ENCODE results near the gene EPN1.

The EPN1 gene

DNA sequence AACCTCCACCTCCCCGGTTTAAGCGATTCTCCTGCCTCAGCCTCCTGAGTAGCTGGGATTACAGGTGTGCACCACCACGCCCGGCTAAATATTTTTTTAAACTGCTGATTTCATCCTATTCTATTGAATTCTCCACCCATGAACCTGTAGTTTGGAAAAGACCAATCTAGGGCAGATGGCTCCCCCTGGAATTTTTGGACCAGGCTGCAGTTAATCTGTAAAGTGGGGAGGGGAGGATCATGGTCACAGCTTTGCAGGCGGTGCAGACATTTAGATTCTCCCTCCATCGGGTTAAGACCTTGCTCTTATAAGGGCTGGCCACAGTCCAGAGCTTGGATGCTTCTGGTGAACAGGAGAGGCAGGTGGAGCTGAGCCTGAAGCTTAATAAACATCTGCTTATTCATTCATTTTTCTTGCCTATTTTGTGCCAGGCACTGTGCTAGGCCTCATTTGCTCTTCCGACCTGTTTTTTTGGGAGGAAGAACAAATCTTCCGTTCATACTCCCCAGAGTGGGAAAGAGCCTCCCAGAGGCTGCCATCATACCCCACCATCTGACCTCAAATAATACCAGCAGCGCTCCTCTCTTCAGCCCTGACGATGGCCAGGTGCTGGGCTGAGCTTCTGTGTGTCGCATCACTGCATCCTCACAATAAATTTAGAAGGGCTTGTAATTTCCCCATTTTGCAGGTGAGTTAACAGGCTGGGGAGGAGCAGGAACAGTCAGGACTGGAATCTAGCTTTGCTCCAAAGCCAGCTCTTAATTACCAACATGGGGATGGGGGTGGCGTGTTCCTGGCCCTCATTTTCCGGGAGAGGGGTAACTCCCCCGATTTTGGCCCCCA lies 27.9 kb upstream of the EPN1 start:
- DNase-seq: no peak

DNA sequence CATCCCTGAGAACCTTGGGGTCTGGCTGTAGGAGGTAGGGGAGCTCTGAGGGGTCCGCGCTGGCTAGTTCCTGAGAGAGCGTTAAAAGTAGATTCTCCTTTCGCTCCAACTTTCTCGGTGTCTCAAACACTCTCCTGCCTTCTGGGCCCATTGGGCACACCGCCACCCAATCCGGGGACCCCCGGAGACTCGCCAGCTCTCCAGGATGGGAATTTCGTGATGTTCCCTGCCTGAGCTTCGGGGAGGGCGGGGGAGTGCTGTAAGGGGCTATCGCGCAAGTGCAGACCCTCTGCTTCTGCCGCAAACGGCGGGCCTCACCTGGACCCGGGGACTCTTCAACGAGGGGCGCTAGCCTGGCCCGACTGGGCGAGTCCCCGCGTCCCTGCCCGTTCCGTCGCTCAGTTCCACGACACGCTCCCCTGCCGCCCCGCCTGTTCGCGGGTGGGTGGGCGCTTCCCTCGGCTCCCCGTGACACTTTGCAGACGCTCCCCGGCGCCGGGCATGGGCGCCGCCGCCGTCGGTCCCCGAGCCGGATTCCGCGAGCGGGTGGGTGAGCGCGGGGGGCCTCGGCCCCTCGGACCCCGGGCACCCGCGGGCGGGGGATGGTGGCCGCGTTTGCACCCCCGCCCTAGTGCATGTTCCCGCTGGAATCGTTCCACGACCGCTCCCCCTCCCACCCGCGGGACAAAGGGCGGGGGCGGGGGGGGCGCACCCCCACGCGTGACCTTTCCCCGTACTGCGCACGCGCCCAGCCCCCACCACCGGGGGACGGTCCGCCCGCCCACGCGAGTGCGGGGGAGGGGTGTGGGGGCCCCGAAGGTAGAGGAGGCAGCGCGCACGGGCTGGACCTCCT lies 27.1 kb upstream of the EPN1 start, which contains the start of gene CCDC106:
Gene CCDC106, plus strand, starts transcription at position 481 of the 853 bp plus-strand sequence. CDS start 835 bp downstream, outside the sequence.
- DNase-seq: peak; percentile 17 to 22

DNA sequence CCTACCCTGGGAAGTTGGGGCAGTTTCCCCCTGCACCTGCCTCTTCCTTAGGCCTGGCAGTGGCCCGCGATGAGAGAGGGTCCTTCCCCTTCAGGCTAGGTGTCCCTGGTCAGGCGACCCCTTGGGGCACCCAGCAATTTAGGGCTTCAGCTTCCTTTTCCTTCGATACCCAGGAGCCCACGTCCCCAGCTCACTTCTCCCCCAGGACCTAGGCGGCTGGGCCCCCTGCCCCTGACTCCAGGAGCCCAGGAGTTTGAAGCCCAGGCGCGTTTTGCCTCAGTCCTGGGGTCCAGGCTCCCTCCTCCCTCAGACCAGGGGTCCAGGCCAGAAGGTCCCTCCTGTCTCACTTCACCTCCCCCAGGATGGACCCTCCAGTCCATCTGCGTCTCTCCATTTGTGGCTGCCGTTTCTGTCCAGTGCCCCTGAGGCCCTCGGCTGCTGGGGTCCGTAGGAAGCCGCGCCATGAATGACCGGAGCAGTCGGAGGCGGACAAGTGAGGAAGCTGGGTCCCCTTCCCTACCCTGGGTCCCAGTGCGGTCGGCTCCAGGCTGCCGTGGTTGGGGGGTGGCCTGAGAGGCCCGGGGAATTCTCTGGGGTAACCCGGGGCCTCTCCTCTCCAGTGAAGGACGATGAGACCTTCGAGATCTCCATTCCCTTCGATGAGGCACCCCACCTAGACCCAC lies 26.3 kb upstream of the EPN1 start:
- DNase-seq: no peak

DNA sequence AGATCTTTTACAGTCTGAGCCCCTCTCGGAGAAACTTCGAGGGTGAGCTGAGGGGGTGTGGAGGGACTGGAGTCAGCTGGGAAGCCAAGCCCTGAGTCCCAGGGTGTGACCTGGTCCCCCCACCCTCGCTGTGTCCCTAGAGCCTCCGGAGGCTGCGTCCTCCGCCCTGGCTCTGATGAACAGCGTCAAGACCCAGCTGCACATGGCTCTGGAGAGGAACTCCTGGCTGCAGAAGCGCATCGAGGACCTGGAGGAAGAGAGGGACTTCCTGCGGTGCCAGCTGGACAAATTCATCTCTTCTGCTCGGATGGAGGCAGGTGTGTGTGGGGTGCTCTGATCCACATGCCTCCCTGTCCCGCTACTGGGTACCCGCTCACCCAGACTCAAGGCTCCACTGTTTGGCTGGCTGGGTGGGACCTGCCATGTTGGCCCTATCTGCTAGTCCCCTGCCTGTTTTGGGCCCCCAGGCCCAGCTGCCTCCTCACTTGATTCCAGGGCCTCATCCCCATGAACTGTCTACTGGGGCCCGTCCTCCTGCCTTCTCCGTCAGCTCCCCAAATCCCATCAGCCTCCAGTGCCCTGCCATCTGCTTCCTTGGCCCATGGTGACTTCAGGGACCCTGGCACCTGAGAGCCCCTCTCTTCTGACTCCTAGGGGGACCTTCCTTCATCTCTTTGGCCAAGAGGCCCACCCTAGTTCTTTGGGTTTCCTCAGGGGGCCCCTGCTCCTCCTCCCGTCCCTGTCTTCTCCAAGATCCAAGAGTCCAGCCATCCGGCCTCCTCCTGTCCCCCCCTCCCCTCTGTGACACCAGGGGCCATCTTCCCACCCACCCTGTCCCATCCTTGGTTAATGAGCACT lies 25.5 kb upstream of the EPN1 start:
- DNase-seq: no peak

DNA sequence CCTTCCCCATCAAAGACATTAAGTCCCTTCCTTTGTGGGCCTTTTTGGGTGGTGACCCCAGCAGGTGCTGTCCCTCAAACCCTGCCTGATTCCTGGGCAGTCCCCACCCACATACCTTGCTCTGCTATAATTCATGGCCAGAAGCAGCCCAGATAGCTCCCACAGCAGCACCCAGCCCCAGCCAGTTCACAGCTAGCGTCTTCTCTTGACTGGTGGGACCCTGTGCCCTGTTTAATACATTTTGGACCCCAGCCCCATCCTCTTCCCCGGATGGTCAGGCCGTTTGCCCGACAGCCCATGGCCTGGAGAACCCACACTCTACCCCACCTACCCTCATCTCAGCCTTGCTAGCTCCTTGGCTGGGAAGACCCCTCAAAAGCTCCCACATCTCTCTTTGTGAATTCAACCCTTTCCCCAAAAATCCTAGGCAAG lies 24.9 kb upstream of the EPN1 start:
- no peak for DNase-seq

DNA sequence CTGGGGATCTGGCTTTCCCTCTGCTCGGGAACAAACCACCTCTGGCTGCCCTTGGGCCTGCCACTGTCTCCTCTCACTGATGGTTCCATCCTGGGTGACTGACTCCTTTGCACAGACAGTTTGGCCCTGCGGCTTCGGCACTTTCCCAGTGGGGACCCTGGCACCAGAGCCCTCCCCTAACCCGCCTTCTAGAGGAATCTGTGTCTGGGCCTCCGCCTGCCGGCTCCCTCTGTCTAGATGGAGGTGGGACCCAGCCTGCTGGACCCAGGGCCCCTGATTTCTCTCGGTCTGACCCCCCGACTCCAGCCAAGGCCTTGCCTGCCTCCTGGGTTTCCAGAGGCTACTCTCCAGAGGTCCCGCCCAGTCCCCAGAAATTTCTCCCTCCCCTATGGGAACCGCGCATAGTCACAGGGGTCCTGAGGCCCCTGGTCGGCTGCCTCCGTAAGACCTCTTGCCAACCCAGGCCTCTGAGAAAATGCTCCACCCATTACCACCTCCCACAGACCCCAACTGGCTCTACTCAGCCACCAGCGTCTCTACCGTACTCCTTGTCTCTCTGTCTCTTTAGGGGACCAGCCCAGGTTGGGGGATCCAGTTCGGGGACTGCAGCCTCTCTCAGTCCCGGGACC lies 24.3 kb upstream of the EPN1 start:
- DNase-seq: no peak

DNA sequence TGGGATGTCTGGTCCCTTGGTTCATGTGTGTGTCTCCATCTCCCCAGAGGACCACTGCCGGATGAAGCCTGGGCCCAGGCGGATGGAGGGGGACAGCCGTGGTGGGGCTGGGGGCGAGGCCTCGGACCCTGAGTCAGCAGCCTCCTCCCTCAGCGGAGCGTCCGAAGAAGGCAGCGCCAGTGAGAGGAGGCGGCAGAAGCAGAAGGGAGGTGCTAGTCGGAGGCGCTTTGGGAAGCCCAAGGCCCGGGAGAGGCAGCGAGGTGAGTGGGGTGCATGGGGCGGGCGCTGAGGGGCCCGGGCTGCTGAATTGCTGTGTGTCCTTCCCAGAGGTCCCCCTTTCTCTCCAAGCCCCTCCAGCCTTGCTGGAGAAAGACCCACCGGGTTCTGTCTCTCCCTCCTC lies 23.8 kb upstream of the EPN1 start:
- no peak for DNase-seq

DNA sequence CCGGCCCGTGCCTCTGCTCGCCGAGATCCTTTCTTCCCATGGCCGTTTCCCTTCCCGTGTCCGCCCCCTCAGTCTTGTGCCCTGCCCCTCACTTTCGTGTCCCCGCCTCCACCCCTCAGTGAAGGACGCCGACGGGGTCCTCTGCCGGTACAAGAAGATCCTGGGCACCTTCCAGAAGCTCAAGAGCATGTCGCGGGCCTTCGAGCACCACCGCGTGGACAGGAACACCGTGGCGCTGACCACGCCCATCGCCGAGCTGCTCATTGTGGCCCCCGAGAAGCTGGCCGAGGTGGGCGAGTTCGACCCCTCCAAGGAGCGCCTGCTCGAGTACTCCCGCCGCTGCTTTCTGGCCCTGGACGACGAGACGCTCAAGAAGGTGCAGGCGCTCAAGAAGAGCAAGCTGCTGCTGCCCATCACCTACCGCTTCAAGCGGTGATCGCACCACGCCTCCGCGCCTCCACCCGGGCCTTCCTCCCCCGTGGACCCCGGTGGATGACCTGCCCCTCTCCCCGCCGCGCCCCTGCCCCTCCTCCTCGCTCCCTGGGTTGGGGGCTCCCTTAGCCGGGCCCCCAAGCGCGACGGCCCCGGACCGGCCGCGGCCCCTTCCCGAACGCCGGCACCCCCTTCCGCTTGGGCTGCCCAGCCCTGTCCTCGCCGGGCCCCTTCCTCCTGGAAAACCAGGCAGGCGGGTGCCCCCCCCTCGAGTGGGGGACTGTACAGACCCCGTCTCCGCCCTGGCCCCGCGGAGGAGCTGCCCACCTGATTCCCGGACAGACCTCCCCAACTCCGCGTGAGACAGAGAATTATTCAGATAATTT lies 22.5 kb upstream of the EPN1 start:
- DNase-seq: no peak

DNA sequence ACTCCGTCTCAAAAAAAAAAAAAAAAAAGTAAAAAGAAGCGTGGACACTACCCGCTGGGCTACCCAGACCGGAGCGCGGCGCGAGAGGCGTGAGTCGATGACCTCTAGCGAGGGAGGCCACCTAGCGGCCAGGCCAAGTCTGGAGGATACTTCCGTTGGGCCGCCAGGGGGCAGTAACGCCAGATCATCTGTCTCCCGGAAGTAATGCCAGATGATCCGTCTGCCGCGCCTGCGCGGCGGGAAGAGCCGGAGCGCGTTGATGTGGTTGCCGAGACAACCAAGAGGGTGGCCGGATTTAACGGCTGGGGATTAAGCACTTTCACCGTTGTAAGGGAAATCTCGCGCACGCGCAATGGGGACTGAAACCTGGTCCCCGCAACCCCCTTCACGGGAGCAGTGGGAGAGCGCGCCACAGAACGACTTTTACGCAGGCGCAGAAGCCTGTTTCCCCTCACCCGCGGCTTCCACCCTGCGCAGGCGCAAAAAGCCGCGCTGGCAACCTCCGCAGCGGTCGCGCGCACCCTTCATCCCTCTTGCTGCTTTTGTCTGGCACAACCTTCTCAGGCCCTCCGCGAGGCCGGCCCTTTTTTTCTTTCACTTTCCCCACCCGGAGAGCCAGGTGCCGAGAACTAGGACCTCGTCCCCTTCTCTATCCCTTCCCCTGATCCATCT lies 21.2 kb upstream of the EPN1 start:
- peak; percentile 95 to 96 for DNase-seq

DNA sequence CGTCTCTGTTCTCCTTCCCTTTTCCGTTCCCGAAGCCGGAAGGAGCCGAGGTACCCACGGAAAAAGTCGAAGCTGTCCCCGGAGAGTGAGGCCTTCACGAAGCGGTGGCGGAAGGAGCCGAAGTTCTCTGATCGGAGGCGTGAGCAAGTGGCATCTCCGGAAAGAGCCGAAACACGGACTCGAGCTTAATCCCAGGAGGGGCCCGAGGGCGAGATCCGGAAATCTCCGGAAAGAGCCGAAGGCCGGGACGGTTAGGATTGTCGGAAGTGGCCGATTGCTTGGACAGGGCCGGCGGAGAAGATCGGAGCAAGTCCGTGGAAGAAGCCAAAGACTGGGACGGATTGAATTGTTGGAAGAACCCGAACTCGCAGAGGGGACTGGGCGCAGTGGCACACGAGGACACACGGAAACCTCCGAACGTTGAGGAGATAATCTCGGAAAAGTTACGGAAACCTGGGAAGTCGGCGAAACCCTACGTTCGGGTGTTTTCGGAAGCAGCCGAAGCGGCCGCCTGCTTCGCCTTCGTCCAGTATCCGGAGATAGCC lies 20.6 kb upstream of the EPN1 start:
- peak; percentile 96 to 97 for DNase-seq

DNA sequence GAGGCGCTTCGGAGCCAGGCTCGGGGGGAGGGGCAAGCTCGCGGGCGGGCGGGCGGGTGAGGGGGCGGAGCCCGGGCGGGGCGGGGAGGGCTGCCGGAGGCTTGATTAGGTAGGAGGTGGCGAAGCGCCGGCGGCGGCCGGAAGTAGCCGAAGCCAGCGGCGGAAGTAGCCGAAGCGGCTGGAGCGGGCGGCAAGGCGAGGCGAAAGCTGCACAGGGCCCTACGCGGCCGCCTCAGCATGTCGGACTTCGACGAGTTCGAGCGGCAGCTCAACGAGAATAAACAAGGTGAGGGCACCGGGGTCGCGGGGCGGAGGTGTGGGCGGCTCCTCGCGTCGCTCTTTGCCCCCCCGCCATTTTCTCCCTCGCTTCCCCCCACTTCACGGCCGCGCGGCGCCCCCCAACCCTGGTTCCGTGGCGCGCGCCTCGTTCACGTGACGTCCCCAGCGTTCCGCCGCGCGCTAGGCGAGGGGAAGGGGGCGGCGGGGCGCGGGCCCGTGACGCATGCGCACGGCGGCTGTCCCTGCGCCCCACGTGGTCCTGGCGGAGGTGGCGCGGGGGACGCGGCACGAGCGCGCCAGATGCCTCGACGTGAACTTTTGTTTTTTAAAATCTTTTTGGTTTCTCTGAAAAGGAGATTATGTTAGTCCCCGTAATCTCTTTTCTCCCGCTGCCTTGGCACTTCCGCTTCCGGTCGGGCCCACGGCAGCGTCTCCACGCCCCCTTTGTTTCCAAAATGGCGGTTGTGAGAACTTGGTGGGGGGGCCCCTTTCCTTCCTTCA lies 20.0 kb upstream of the EPN1 start, which contains the start of gene U2AF2:
Gene U2AF2, plus strand, starts transcription at position 168 of the 780 bp plus-strand sequence. Its CDS starts 70 bp downstream, at position 238.
- DNase-seq: peak; percentile 91 to 92

DNA sequence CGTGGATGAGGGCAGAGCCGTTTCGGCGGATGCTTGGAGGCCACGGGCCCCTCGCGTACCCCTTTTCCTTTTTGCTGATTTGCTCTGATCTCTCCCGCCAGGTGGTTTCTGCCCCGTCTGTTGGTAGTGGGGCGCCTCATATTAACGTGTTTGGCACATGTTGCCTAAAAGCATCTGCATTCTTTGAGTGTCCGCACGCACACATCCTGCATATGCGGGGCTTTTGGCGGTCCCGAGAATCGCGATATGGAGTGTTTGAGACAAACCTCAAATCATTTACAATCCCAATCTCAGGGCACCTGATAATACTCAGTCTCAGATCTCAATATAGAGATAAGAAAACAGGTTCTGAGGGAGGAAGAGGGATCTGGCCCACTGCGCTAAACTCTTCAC lies 19.4 kb upstream of the EPN1 start:
- no peak for DNase-seq

DNA sequence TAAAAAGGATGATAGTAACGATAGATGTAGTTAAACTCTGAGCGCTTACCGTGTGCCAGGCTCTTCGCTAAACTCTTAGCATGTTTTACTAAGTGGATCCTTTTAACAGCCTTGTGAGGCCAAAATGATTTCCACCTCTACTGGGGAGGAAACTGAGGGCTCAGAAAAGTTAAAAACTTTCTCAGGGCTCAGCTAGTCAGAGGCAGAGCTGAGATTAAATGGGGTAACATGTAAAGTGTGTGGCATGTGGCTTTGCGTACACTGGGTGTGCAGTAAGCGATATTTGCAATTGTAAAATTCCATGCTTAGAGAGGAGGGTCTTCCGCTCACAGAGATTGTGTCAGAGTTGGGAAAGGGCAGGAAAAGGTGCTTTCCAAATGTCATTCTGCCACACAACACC lies 18.5 kb upstream of the EPN1 start:
- DNase-seq: no peak

DNA sequence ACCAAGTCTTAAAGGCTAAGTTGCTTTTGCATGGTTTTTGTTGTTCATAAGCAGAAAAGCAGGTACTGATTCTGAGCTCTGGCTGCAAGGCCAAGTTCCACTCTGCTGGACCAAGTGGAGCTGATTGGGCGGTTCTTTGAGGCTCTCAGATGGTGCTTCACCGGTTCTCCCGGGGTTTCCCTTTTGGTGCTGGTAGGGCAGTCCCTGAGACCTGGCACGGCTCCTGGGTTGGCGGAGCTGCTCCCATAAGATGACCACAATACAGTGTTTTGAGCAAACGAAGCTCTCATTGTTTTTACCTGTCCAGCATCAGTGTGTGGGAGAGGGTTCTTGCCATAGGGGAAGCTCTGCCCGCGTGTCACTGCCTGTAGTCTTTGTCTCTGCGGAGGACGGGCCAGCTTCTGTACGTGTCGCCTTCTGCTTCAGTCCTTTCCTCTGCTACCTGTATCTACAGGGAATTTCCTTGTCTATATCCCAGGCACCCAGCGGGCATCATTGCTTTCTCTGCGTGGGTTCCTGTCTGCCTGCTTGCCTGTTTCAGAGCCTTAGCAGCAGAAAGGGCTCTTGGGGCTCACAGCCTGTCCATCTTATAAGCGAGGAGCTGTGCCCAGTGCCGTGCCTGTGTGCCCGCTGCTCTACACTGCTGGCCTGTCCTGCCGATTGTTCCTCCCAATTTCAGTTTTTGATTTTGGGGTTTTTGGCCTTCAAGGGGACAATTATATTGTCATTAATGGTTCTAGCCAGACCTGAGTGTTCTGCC lies 17.9 kb upstream of the EPN1 start:
- no peak for DNase-seq

DNA sequence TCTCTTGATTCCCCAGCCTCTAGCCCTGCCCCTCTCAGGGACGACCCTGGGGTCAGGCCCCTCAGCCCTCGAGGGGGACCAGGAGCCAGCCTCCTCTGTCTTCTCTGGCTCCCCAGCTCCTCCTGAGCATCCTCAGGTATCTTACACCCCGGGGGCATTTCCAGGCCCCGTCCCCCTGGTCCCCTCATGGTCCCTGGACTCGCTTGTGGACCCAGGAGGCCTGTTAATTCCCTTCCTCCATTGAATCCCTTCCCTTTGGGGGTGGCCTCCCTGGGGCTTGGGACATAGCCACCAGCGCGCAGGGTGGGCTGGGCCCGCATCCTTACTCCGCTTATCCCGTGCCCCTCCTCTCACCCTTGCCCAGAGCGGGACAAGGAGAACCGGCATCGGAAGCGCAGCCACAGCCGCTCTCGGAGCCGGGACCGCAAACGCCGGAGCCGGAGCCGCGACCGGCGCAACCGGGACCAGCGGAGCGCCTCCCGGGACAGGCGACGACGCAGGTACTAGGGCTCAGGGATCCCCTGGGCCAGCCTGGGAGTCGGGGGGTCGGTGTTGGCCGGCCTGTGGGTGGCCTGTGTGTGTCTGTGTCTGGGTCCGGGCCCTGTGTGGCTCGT lies 16.1 kb upstream of the EPN1 start:
- no peak for DNase-seq

DNA sequence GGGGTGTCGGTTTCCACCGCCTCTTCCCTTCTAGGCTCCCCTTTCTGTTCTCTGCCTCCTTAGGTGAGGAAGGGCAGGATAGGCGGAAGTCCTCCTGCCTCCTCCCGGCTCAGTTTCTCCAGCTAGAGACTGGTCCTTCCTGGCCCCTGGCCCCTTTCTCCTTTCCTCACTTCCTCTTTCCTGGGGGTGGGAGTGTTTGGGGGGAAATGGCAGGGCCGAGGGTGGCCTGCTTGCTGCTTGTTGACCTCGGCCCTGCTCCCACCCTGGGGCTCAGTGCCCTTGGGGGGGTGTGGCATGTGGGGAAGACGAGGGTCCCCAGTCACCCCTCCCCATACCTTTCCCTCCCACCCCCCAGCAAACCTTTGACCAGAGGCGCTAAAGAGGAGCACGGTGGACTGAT lies 15.2 kb upstream of the EPN1 start:
- DNase-seq: no peak

DNA sequence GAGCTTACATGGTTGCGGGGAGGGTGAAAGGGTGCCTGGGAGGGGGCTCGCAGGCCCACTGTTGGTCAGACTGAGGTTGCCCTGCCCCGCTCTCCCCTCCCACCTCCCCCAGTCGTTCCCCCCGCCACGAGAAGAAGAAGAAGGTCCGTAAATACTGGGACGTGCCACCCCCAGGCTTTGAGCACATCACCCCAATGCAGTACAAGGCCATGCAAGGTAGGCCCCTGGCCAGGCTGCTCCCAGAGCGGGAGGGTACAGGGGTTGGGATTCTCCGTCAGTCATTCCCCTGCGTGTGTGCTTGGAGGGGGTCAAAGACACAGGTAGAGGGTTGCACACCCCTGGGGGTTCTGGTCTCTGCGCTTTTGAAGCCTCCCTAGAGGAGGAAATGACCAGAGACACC lies 14.6 kb upstream of the EPN1 start:
- DNase-seq: no peak

DNA sequence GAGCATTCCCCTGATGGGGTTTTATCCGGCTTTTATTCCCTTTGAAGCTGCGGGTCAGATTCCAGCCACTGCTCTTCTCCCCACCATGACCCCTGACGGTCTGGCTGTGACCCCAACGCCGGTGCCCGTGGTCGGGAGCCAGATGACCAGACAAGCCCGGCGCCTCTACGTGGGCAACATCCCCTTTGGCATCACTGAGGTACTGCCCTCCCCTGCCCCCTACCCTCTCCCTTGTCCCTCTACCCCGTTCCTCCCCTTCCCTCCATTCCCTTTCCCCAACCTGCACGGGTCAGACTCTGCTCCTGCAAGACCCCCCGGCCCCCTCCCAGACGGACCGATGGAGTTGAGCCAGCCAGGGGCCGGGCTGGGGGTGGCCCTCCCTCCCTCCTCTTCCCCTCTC lies 14.0 kb upstream of the EPN1 start:
- no peak for DNase-seq

All from AML-193 (cell line).